ENCODE results near the gene BIRC3.

DNA sequence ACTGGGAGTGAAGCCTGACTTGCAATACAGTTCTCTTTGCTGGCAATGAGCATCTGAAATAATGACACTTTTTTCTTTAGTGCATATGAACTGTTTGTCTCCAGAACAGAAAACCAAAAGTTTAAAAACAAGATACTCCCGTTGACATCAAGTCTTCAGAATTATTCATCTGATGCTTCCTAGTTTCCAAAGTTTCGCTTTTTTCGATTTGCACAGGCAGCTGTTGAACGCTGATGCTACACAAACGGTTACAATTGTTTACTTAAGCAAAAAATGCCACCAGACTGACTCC lies 29.1 kb downstream of the BIRC3 start:
- TF ChIP-seq, protein P1, sequence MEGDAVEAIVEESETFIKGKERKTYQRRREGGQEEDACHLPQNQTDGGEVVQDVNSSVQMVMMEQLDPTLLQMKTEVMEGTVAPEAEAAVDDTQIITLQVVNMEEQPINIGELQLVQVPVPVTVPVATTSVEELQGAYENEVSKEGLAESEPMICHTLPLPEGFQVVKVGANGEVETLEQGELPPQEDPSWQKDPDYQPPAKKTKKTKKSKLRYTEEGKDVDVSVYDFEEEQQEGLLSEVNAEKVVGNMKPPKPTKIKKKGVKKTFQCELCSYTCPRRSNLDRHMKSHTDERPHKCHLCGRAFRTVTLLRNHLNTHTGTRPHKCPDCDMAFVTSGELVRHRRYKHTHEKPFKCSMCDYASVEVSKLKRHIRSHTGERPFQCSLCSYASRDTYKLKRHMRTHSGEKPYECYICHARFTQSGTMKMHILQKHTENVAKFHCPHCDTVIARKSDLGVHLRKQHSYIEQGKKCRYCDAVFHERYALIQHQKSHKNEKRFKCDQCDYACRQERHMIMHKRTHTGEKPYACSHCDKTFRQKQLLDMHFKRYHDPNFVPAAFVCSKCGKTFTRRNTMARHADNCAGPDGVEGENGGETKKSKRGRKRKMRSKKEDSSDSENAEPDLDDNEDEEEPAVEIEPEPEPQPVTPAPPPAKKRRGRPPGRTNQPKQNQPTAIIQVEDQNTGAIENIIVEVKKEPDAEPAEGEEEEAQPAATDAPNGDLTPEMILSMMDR (IDR thresholded peaks at IDR 0.05) = no peak
- TF ChIP-seq POLR2AphosphoS5 (IDR thresholded peaks at IDR 0.05) (no peak), POLR2A (IDR thresholded peaks at IDR 0.05) (no peak)

Measured in stomach (tissue), 4 donors.